Activated T-cell treated with anti-CD3 and anti-CD28 coated beads, Interleukin-2, amount 50 U/mL, for 72 hours (primary cell): ENCODE measurements around the gene PASK. TPM values are rescaled to one million over a fixed set of nuclear protein-coding genes. Genes with fewer than 3 reads are reported as not detected.

Experiments used
- ATAC-seq, 2 donors: fragments of 150-1000 bp; cut with Tn5 transposase; replicated peaks in 1 of 2; 2 replicates each; pipeline ENCODE4 v1.10.0; 2021; ENCODE audit warnings: moderate library complexity in 2 of 2, mild to moderate bottlenecking in 1 of 2
- DNase-seq, 2 donors: peaks; one replicate each; pipeline ENCODE4 v3.0.0; 2021 to 2022; ENCODE audit warnings: mixed read lengths in 1 of 2
- H3K27ac Mint-ChIP-seq: one replicate; pipeline ENCODE4 v1.8.0; 2022; ENCODE audit warnings: mild to moderate bottlenecking, moderate library complexity, mixed read lengths
- H3K27me3 Mint-ChIP-seq: one replicate; pipeline ENCODE4 v1.8.0; 2022; ENCODE audit warnings: low read depth, mixed read lengths
- H3K36me3 Mint-ChIP-seq, 2 donors: one replicate each; pipeline ENCODE4 v1.8.0; 2022; ENCODE audit warnings: mixed read lengths in 2 of 2, mild to moderate bottlenecking in 1 of 2; ENCODE audit not compliant: insufficient read depth in 2 of 2
- H3K4me1 Mint-ChIP-seq: one replicate; pipeline ENCODE4 v1.8.0; 2022; ENCODE audit warnings: low read depth, mixed read lengths
- H3K4me3 Mint-ChIP-seq, 2 donors: one replicate each; pipeline ENCODE4 v1.8.0; 2022; ENCODE audit warnings: mild to moderate bottlenecking in 2 of 2, mixed read lengths in 2 of 2, moderate library complexity in 2 of 2
- H3K9me3 Mint-ChIP-seq, 2 donors: one replicate each; pipeline ENCODE4 v1.8.0; 2022; ENCODE audit warnings: mixed read lengths in 2 of 2
- total RNA-seq, 2 donors: library from RNA; stranded (reverse); gene quantifications; one replicate each; pipeline ENCODE4 v1.2.3, GENCODE V29; 2022

PASK gene
- total RNA-seq, 2 donors from 2014 or later, result 123 to 171 TPM

- no peaks in the 10 kb centered on the region for H3K27me3 Mint-ChIP-seq
- ATAC-seq (peak; percentile 18), DNase-seq (no peak)
- H3K4me1 Mint-ChIP-seq, result no peaks in the 10 kb centered on the region
- peak overlapping the region in 1 of 2 donors; percentile 22 for H3K4me3 Mint-ChIP-seq
- no peak overlapping the region for H3K27ac Mint-ChIP-seq
- H3K36me3 Mint-ChIP-seq, result no peaks in the 10 kb centered on the region
- H3K9me3 Mint-ChIP-seq, result no peaks in the 10 kb centered on the region
Observed at GRCh38 chr2:241063587-241063986, 85.7 kb downstream of the PASK start.

GRCh38 chr2:241063093-241063551, 86.2 kb downstream of the PASK start:
- H3K9me3 Mint-ChIP-seq, result no peaks in the 10 kb centered on the region
- no peaks in the 10 kb centered on the region for H3K27me3 Mint-ChIP-seq
- no peaks in the 10 kb centered on the region for H3K4me1 Mint-ChIP-seq
- ATAC-seq (no peak), DNase-seq (no peak)
- no peak overlapping the region for H3K27ac Mint-ChIP-seq
- H3K4me3 Mint-ChIP-seq, result peak overlapping the region in 1 of 2 donors; percentile 13
- H3K36me3 Mint-ChIP-seq, result no peaks in the 10 kb centered on the region

GRCh38 chr2:241062389-241063092, 86.7 kb downstream of the PASK start:
- H3K4me3 Mint-ChIP-seq, result peak overlapping the region in 1 of 2 donors; percentile 13
- H3K9me3 Mint-ChIP-seq, result no peaks in the 10 kb centered on the region
- H3K36me3 Mint-ChIP-seq, result no peaks in the 10 kb centered on the region
- no peaks in the 10 kb centered on the region for H3K27me3 Mint-ChIP-seq
- ATAC-seq, result no peak
- H3K27ac Mint-ChIP-seq, result no peak overlapping the region
- no peak for DNase-seq
- H3K4me1 Mint-ChIP-seq, result no peaks in the 10 kb centered on the region

- H3K9me3 Mint-ChIP-seq, result no peaks in the 10 kb centered on the region
- no peaks in the 10 kb centered on the region for H3K4me1 Mint-ChIP-seq
- no peak overlapping the region for H3K4me3 Mint-ChIP-seq
- H3K27ac Mint-ChIP-seq, result no peak overlapping the region
- DNase-seq, result no peak
- H3K27me3 Mint-ChIP-seq, result no peaks in the 10 kb centered on the region
- ATAC-seq, result no peak
- no peaks in the 10 kb centered on the region for H3K36me3 Mint-ChIP-seq
Observed at GRCh38 chr2:241061275-241061674, 88.0 kb downstream of the PASK start.

Other genes starting within 250 kb of the PASK start
- gene CROCC2, start 243.1 kb downstream of the PASK start, total RNA-seq, result not detected
- 1 to 10 TPM in 1 of 2 donors, under 1 TPM in 1; 0.36 to 4.1 TPM for gene SNED1, start 150.9 kb downstream of the PASK start, total RNA-seq
- gene MTERF4, start 47.2 kb downstream of the PASK start, total RNA-seq, result 10 to 100 TPM; 48.7 to 53.7 TPM
- gene PPP1R7, start 995 bp upstream of the PASK start, total RNA-seq, result 10 to 100 TPM; 89.1 to 97.8 TPM
- gene ANO7, start 39.2 kb upstream of the PASK start, total RNA-seq, result under 1 TPM; 0.72 to 0.90 TPM
- gene HDLBP, start 166.2 kb upstream of the PASK start, total RNA-seq, result 100 to 1,000 TPM; 272 to 283 TPM
- gene SEPTIN2, start 166.5 kb upstream of the PASK start, total RNA-seq, result 100 to 1,000 TPM; 269 to 272 TPM
- gene FARP2, start 206.8 kb upstream of the PASK start, total RNA-seq, result 10 to 100 TPM; 30.2 to 30.8 TPM